ENCODE measurements around the gene ERC2.

ERC2 gene

GRCh38 chr3:55807210-55807609 is 661.1 kb downstream of the ERC2 start:
- no peak for DNase-seq

- no peak for DNase-seq
These were observed 663.1 kb downstream of the ERC2 start for GRCh38 chr3:55805169-55805568.

GRCh38 chr3:55804170-55805095 is 663.8 kb downstream of the ERC2 start:
- no peak for DNase-seq

- no peak for DNase-seq
These were observed 665.5 kb downstream of the ERC2 start for GRCh38 chr3:55802816-55803215.

GRCh38 chr3:55801676-55802075 is 666.6 kb downstream of the ERC2 start:
- no peak for DNase-seq

GRCh38 chr3:55801068-55801467 is 667.2 kb downstream of the ERC2 start:
- no peak for DNase-seq

GRCh38 chr3:55797775-55798174 is 670.5 kb downstream of the ERC2 start:
- no peak for DNase-seq

- no peak for DNase-seq
These were observed 671.2 kb downstream of the ERC2 start for GRCh38 chr3:55797084-55797483.

GRCh38 chr3:55796533-55796932 is 671.7 kb downstream of the ERC2 start:
- no peak for DNase-seq

- DNase-seq: no peak
These were observed 672.5 kb downstream of the ERC2 start for GRCh38 chr3:55795746-55796145.

GRCh38 chr3:55795296-55795695 is 673.0 kb downstream of the ERC2 start:
- DNase-seq: no peak

- DNase-seq: no peak
These were observed 675.5 kb downstream of the ERC2 start for GRCh38 chr3:55792742-55793141.

GRCh38 chr3:55792009-55792408 is 676.3 kb downstream of the ERC2 start:
- no peak for DNase-seq

- DNase-seq: no peak
These were observed 677.5 kb downstream of the ERC2 start for GRCh38 chr3:55790596-55791350.

- no peak for DNase-seq
These were observed 678.8 kb downstream of the ERC2 start for GRCh38 chr3:55789516-55789915.

- DNase-seq: no peak
These were observed 685.5 kb downstream of the ERC2 start for GRCh38 chr3:55782807-55783206.

GRCh38 chr3:55782351-55782750 is 685.9 kb downstream of the ERC2 start:
- no peak for DNase-seq

- no peak for DNase-seq
These were observed 687.4 kb downstream of the ERC2 start for GRCh38 chr3:55780913-55781312.

GRCh38 chr3:55779543-55779942 is 688.7 kb downstream of the ERC2 start:
- DNase-seq: no peak

GRCh38 chr3:55775366-55776154 is 692.7 kb downstream of the ERC2 start:
- DNase-seq: no peak

GRCh38 chr3:55774856-55775255 is 693.4 kb downstream of the ERC2 start:
- DNase-seq: no peak

GRCh38 chr3:55771503-55771902 is 696.8 kb downstream of the ERC2 start:
- no peak for DNase-seq

GRCh38 chr3:55770077-55770476 is 698.2 kb downstream of the ERC2 start:
- no peak for DNase-seq

Data from effector CD8-positive, alpha-beta T cell (primary cell).